Measurements from ENCODE around the gene PRAMEF1.

DNA sequence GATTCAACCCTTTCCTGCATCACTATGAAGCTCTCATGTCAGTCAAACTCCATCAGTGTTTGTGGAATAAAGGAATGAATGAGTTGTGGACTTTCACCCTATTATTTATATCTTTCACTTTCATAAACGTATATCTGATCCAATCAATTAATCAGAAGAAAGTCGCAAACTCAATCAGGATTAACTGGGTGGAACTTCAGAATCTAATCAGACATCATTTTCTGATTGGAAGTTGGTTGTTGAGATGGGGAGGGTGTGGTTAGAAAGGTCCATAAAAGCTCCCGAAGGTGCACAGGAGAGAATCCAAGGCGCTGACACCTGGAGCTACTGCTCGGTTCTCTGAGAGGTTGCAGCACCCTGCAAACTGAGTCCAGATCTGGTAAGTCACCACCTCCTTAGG, 17.8 kb upstream of the PRAMEF1 start, which contains the start of gene PRAMEF12:
- TF ChIP-seq POLR2A (IDR thresholded peaks at IDR 0.05) = no peak
- TF ChIP-seq, protein P1, sequence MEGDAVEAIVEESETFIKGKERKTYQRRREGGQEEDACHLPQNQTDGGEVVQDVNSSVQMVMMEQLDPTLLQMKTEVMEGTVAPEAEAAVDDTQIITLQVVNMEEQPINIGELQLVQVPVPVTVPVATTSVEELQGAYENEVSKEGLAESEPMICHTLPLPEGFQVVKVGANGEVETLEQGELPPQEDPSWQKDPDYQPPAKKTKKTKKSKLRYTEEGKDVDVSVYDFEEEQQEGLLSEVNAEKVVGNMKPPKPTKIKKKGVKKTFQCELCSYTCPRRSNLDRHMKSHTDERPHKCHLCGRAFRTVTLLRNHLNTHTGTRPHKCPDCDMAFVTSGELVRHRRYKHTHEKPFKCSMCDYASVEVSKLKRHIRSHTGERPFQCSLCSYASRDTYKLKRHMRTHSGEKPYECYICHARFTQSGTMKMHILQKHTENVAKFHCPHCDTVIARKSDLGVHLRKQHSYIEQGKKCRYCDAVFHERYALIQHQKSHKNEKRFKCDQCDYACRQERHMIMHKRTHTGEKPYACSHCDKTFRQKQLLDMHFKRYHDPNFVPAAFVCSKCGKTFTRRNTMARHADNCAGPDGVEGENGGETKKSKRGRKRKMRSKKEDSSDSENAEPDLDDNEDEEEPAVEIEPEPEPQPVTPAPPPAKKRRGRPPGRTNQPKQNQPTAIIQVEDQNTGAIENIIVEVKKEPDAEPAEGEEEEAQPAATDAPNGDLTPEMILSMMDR (IDR thresholded peaks at IDR 0.05) = no peak
- TF ChIP-seq EP300 (IDR thresholded peaks at IDR 0.05; ENCODE audit: low read depth) = no peak
- no peak for TF ChIP-seq POLR2AphosphoS5 (IDR thresholded peaks at IDR 0.05)
